IPS DF 4.7 (cell line): Measurements from ENCODE around the gene IL34.
"Not testable (repeated sequence)": the region's sequence is repeated elsewhere in the genome, so short reads cannot be mapped to it uniquely, and the experiment has no call there.

ENCODE experiments used
- DNase-seq: peaks from one replicate; pipeline ENCODE4 v3.0.0-alpha.2; 2013; ENCODE audit warnings: low spot score; ENCODE audit errors: extremely low read depth

IL34 gene

DNA sequence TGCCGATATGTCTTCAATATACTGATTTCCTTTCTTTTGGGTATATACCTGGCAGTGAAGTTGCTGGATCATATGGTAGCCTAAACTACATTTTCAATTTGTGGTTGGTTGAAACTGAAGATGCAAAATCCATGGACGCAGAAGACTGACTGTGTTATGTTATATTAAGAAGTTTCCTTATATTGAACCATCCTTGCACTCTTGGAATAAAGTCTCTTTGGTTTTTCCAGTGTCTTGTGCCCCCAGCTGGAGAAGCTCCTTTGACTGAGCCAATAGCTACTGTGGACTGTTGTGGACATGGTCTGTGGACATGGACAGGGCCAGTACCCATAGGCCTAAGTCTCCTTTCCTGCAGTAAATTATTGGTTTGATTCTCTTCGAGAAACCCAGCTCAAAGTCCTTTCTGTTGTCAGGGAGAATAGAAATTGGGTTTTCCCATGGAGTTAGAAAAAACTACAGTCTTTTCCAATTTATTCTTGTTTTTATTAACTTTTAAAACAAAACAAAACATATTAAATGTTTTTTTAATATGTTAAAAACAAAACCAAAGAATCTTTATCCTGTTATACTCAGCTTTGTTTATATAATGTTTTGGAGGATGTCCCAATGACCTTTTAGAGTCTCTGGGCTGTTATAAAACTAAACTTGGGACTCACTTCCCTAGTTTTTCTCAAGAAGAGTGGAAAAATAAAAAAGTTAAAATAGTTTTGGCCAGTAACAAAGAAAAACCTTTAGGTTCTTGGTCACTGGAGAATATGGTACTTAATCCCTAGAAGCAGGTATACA lies 15.2 kb upstream of the IL34 start:
- no peak for DNase-seq

DNA sequence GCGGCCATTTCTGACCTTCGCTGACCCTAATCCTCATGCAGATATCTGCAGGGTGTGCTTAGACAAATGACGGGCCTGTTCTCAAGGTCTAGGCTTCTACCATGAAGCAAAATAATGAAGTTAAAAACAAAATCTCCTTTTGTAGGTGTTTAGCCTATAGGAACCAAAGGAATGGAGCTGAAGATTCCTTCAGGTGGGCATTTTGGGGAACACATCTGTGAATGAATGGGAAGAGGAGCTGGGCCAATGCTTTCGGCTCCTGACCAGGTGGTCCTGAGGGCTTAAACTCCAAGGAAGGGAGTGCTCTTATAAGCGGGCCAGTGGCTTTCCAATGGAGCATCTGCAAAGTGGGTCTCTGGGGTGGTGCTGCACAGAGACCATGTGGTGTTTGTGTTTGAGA lies 14.1 kb upstream of the IL34 start:
- DNase-seq = no peak

DNA sequence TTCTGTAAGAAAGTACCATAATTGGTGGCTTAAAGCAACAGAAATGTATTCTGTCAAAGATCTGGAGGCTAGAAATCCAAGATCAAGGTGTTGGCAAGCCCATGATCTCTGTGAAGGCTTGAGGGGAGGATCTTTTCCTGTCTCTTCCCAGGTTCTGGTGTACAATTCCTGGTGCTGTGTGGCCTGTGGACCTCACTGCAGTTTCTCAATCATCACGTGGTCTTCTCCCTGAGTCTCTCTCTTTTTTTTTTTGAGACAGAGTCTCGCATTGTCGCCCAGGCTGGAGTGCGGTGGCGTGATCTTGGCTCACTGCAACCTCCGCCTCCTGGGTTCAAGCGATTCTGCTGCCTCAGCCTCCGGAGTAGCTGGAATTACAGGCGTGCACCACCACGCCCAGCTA lies 12.7 kb upstream of the IL34 start:
- DNase-seq = not testable (repeated sequence)

DNA sequence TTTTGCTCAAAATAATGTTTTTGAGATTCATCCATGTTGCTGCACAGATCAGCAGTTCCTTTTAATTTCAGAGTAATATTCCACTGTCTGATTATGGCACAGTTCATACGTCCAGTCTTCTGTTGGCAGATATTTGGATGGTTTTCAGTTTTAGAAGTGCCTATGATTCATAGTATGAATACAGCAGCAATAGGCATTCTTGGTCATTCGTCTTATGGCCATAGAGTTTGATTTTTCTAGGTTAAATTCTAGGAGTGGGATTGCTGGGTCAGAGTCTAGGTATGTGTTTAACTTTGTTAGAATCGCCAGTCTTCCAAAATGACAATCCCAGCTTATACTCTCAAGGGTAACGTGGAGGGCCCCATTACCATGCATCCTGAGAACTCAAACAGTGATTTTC lies 11.5 kb upstream of the IL34 start:
- DNase-seq = no peak

DNA sequence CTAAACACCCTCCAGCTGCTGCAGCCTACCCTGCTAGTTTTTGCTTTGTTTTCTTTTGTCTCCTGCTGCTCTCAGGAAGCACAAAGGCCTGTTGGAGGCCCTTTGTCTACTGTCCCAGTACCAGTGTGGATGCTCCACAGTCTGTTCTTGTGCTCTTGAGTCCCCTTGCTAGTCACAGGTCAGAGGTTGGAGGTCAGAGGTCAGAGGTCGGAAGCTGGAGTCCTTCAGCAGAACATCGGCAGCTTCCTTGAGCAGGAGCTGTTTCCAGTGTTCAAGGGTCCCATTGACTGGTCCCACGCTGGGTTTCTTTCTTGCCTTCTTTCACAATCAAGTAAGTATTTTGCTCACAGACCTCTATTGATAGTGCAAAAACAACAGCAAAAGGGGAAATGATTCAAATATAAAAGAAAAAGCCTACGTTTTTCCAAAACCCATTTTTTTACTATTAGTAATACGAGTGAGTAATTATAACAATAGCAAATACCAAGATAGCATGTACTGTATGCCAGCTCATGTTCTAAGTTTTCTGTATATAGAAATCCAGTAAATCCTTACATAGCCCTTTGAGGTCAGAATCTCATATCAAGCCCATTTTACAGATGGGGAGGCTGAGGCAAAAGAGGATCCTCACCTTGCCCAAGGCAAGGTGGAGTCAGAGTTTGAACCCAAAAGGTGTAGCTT lies 10.9 kb upstream of the IL34 start:
- DNase-seq = no peak

DNA sequence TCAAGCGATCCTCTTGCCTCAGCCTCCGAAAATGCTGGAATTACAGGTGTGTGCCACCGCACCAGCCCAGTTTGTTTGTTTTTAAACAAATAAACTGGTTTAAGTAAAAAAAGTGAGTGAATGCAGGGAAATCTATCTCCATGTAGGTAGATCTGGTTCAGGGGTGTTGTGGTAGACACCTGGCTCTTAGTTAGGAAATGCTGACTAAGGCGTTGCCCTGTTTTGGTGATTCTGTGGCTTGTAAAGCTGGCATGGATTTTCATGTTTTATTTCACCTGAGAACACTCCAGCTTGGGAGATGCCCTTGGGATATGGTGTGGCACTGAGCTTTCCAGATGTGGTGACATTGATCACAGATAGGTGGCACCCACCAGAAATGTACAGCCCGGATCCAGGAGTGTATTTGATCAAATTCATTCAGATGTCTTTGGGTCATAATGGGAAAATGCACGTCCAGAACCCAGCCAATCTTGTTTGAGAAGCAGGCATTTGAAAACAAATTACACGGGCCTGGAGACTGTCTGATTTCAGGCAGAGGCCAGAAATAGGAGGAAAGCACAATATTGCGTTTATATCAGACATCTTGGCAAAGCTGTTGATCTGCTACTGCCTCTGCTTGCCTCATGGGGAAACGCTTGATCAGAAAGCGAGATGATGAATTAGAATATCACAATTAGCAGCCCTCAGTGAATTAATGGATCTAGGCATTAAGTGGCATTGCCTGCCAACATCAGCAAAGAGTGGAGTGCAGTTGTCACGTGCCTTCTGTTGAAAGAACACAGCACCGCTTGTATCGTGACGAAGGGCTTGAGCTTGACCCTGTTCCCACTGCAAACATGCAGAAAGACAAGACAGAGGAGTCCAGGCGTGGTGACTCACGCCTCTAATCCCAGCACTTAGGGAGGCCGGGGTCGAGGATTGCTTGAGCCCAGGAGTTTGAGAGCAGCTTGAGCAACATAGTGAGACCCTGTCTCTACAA lies 7.3 kb upstream of the IL34 start:
- DNase-seq = no peak

DNA sequence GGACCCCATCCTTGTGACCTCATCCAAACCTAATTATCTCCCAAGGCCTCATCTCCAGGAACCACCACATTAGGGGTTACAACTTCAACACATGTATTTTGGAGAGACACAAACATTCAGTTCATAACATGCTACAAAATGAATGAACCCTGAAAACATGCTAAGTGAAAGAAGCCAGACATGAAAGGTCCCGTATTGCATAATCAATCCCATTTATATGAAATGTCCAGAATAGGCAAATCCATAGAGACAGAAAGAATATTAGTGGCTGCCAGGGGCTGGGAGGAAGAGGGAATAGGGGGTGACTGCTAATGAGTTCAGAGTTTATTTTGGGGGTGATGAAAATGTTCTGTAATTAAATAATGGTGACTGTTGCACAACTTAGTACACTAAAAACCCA lies 3.7 kb upstream of the IL34 start:
- DNase-seq = no peak

DNA sequence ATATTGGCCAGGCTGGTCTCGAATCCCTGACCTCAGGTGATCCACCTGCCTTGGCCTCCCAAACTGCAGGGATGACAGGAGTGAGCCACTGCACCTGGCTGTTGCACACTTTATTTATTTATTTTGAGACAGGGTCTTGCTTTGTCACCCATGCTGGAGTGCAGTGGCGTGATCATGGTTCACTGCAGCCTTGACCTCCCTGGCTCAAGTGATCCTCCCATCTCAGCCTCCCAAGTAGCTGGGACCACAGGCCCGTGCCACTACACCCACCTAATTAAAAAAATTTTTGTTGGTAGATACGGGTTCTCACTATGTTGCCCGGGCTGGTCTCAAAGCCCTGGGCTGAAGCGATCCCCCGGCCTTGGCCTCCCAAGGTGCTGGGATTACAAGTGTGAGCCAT lies 3.1 kb upstream of the IL34 start:
- not testable (repeated sequence) for DNase-seq

DNA sequence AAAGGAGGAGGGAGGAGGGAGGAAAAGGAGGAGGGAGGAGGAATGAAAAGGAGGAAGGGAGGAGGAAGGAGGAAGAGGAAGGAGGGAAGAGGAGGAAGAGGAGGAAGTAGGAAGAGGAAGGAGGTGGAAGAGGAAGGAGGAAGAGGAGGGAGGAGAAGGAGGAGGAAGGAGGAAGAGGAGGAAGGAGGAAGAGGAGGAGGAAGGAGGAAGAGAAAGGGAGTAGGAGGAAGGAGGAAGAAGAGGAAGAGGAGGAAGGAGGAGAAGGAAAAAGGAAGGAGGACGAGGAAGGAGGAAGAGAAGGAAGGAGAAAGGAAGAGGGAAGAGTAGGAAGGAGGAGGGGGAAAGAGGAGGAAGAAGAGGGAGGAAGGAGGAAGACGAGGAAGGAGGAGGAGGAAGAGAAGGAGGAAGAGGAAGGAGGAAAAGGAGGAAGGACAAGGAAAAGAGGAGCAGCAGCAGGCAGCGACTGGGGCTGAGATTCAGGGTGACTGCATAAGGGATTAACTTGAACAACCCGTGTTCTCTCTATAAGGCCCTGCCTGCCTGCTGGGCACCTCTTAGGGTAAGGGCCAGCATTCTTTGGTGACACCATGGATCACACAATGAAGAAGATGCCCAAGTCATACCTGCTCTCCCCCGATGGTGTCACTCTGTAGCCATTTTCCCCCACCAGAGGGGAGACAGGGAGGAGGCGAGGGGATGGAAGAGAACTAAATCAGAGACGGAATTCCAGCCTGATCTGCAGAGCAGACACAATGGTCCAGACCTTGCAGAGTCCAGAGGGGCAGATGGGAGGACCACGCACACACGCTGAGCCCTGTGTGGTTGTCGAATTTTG lies 1.4 kb upstream of the IL34 start:
- no peak for DNase-seq

DNA sequence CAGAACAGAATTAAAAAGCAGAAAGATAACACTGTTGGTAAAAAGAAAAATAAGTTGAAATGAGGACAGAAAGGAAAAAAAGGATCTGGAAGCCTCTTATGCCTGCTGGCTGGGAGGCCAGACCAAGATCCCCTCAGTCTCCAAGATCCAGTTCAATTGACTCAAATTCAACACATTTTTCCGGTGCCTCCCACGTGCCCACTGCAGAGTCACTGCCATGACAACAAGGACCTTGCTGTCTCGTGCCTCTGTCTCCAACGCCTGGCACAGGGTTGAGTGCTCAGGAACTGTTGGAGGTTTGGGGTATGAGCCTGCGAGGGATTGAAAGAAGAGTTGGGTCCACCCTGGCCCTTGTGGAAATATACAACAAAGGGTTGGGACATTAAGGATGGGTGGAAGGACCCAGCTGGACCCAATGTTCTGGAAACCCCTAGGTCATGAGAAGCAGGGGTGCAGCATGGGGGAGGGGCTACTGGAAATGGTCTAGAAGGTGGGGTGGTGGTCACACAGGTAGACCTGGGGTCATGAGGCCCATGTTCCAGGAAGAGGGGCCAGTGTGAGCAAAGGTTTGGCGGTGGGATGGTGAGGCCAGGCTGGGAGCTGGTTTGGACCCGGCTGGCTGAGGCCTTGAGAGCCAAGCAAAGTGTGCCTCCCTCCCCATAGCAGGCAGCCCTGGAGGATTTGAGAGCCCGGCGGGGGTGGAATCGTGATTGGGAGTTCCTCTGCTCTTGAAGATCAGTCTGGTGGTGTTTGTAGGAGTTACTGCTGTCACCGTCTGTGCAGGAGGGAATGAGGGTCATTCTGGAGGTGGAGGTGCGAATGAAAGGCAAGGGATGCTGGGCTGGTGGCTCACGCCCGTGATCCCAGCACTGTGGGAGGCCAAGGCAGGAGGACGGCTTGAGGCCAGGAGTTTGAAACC lies 1.3 kb downstream of the IL34 start:
- DNase-seq = no peak

DNA sequence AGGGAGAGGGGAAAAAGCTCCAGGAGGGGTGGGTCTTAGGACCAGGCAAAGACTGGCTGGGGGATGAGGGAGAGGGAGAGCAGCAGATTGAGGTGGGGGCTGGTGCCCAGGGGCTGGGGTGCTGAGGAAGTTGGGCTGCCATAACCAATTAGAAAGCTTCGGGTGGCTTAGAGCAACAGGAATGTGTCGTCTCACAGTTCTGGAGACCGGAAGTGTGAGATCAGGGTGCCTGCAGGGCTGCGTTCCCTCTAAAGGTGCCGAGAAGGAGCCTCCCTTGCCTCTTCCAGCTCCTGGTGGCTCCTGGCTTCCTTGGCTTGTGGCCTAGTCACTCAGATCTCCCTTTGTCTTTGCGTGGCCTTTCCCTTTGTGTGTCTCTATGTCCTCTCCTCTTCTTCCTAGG lies 2.2 kb downstream of the IL34 start:
- no peak for DNase-seq

DNA sequence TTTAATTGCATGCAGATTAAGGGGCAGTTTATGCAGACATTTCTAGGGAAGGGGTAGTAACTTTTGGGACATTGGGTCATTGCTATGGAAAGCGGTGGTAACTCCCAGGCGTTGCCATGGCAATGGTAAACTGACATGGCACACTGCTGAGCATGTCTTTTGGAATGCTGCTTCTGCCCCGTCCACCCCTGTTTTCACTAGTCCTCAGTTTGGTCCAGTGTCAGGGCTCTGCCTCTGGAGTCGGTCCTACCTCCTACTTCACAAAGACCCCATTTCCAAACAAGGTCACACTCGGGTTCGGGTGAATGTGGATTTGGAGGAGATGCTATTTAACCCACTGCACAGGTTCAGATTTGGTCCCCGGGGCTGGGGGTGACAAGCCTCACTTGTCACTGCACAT lies 2.9 kb downstream of the IL34 start:
- DNase-seq = no peak

DNA sequence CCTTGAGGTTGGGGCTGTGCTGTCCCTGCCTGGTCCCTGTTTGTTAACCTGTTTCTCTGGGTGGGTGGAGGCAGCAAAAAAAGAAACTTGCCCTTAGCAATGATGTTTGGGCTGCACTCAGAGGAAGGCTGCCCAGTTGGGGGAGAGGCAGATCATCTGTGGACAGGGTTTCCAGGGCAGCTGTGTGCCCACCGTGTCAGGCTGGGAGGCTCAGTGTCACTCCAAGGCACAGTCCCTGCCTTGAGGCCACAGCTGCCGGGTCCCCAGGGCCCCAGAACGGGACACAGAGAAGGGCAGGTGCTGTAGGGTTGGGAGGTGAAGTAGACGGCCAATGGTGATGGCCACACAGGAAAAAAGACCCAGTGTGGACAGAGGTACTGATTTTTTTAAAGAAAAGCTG lies 3.9 kb downstream of the IL34 start:
- no peak for DNase-seq

DNA sequence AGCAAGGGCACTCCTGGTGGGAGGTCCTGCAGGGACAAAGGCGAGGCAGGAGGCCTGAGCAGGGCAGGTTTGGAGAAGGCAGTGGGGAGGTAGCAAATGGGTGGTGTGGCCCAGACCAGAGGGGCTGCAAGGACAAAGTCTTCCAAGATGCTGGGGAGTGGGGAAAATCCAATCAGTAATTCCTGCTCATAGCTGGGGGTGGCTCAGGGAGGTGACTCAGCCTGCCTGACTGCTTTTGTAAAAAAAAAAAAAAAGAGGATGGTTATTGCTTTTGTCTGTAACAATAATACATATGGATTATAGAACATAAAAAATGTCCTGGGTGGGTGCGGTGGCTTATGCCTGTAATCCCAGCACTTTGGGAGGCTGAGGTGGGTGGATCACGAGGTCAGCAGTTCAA lies 5.2 kb downstream of the IL34 start:
- no peak for DNase-seq

DNA sequence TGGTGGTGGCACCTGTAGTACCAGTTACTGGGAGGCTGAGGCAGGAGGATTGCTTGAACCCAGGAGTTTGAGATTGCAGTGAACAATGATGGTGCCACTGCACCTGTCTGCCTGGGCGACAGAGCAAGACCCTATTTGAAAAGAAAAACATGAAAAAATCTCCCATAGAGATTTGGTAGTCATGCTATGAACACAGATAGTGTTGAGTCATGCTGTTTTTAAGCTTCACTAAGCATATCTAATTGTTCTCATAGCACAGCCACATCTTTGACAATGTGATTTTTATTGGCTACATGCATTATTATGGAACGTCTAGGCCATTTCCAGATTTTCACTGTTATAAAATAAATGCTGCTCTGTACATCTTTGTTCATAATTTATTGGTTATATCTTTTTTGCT lies 6.0 kb downstream of the IL34 start:
- DNase-seq = no peak

DNA sequence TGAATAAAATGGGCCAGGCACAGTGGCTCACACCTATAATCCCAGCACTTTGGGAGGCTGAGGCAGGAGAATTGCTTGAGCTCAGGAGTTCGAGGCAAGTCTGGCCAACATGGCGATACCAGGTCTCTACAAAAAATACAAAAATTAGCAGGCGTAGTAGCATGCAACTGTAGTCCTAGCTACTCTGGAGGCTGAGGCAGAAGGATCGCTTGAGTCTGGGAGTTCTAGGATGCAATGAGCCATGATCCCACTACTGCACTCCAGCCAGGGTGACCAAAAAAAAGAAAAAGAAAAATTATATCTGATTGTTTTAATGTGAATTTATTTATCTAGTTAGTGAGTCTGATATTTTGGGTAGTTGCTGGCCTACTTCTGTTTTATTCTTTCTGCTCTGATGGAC lies 7.0 kb downstream of the IL34 start:
- DNase-seq = no peak

DNA sequence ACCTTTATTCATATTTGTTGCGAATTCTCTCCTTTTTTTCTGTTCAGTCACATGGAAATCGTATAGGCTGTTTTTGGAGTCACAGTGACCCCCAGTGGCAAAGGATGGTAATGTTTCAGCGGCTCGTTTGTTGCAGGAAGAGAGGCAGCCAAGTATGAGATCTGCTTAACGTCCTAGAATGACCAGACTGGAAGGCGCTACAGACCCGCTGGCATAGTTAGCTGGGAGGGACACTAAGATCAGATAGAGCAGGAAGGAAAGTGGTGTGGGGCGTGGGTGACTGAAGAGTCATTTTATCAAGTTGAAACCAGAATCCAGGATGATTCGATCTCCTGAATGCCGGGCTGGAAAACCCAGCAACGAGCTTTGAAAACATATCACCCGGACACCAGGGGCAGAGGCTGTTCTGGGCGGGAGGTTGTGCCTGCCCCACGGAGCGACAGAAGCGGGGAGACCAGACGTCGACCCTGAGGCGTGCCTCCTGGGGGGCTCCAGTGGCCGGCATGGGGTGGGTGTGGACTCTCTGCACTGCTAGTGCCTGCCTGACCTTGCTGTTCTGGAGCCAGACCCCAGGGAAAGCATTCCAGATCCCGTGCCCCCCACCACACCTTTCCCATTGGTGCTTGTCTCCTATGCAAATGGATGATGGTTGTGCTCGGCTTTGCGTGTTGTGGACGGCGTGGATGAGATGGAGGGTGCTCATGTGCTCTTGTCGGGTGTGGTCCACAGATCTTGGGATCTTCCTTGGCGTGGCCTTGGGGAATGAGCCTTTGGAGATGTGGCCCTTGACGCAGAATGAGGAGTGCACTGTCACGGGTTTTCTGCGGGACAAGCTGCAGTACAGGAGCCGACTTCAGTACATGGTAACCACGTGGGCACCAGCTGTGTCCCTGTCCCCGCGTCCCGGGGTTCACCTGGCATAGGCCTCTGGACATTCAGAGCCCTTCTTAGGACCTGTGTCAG lies 7.7 kb downstream of the IL34 start:
- DNase-seq = peak; percentile 78

DNA sequence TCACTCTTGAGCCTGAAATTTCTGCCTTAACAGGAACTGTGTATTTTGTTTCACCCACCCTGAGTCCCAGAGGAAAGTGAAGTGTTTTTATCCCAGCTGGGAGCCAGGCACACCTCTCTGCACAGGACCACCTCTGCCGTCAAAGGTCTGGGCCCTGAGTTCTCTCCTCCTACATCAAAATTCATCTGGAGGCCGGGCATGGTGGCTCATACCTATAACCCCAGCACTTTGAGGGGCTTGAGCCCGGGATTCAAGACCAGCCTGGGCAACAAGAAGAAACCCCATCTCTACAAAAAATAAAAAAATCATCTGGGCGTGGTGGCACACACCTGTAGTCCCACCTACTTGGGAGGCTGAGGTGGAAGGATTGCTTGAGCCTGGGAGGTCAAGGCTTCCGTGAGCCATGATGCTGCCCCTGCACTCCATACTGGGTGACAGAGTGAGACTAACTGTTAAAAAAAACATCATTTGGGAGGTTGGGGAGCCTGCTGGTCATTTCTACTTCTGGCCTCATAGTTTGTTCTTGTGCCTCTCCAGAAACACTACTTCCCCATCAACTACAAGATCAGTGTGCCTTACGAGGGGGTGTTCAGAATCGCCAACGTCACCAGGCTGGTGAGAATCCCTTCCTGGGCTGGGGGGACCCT lies 9.8 kb downstream of the IL34 start:
- no peak for DNase-seq
